ENCODE results near the gene TST.

TST gene

GRCh38 chr22:37018086-37018814 lies 997 bp downstream of the TST start:
- Histone ChIP-seq H3K4me3 (IDR thresholded peaks at IDR 0.05; ENCODE audit: insufficient read depth, low read depth, low read length) (no peak overlapping the region), H3K79me2 (ENCODE audit: insufficient read depth, low read depth) (no peaks in the 10 kb centered on the region), H3K27ac (no peak overlapping the region), H3K4me2 (peak overlapping the region; percentile 48; the same call in 1 of the 2 replicates), H3K27me3 (ENCODE audit: insufficient read depth, low read depth) (no peaks in the 10 kb centered on the region), H3K36me3 (ENCODE audit: insufficient read depth) (no peaks in the 10 kb centered on the region), H3K9ac (no peak overlapping the region), H2AFZ (ENCODE audit: low read depth) (no peak overlapping the region), H3K4me1 (ENCODE audit: low read depth, poor library complexity, severe bottlenecking) (peaks cover 17% of the 10 kb centered on the region), H4K20me1 (ENCODE audit: insufficient read depth) (no peaks in the 10 kb centered on the region)
- no peak for TF ChIP-seq CTCF (conservative IDR thresholded peaks at IDR 0.05; ENCODE audit: low read depth, low read length)

GRCh38 chr22:37017356-37017755 lies 1.9 kb downstream of the TST start:
- Histone ChIP-seq H3K4me2 (no peak overlapping the region), H3K9ac (no peak overlapping the region), H3K27me3 (ENCODE audit: insufficient read depth, low read depth) (no peaks in the 10 kb centered on the region), H3K36me3 (ENCODE audit: insufficient read depth) (no peaks in the 10 kb centered on the region), H2AFZ (ENCODE audit: low read depth) (no peak overlapping the region), H3K27ac (no peak overlapping the region), H4K20me1 (ENCODE audit: insufficient read depth) (no peaks in the 10 kb centered on the region), H3K4me1 (ENCODE audit: low read depth, poor library complexity, severe bottlenecking) (peaks cover 17% of the 10 kb centered on the region), H3K79me2 (ENCODE audit: insufficient read depth, low read depth) (no peaks in the 10 kb centered on the region), H3K4me3 (IDR thresholded peaks at IDR 0.05; ENCODE audit: insufficient read depth, low read depth, low read length) (no peak overlapping the region)
- no peak for TF ChIP-seq CTCF (conservative IDR thresholded peaks at IDR 0.05; ENCODE audit: low read depth, low read length)

- Histone ChIP-seq H3K4me3 (IDR thresholded peaks at IDR 0.05; ENCODE audit: insufficient read depth, low read depth, low read length) (no peak overlapping the region), H2AFZ (ENCODE audit: low read depth) (no peak overlapping the region)
Measured at GRCh38 chr22:37016134-37016910, 2.9 kb downstream of the TST start.

DNA sequence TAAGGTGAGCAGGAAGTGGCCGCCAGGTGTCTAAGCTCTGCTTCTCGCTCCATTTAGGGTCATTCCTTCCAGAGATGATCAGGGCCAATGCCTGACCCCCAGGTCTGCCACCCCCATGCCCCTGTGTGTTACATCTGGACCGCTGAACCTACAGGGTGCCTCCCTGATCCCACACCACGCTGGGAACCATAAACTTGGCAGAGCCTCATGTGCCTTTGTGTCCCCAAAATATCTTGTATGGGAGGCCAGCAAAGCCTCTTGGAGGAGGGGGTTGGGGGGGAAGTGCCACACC lies 3.7 kb downstream of the TST start:
- H3K4me1 ChIP-seq (ENCODE audit: low read depth, poor library complexity, severe bottlenecking), result peaks cover 3% of the 10 kb centered on the region
- H2AFZ ChIP-seq (ENCODE audit: low read depth), result no peak overlapping the region
- no peaks in the 10 kb centered on the region for H4K20me1 ChIP-seq (ENCODE audit: insufficient read depth)
- no peak overlapping the region for H3K4me3 ChIP-seq (IDR thresholded peaks at IDR 0.05; ENCODE audit: insufficient read depth, low read depth, low read length)
- H3K36me3 ChIP-seq (ENCODE audit: insufficient read depth), result no peaks in the 10 kb centered on the region
- no peak overlapping the region for H3K9ac ChIP-seq
- H3K4me2 ChIP-seq, result no peak overlapping the region
- no peak overlapping the region for H3K27ac ChIP-seq
- H3K79me2 ChIP-seq (ENCODE audit: insufficient read depth, low read depth), result no peaks in the 10 kb centered on the region
- no peak for TF ChIP-seq CTCF (conservative IDR thresholded peaks at IDR 0.05; ENCODE audit: low read depth, low read length)
- no peaks in the 10 kb centered on the region for H3K27me3 ChIP-seq (ENCODE audit: insufficient read depth, low read depth)

More at GRCh38 chr22:37016134-37016910, 2.9 kb downstream of the TST start:
- Histone ChIP-seq H3K4me2 (no peak overlapping the region), H3K9ac (no peak overlapping the region), H3K27me3 (ENCODE audit: insufficient read depth, low read depth) (no peaks in the 10 kb centered on the region), H3K27ac (no peak overlapping the region), H3K4me1 (ENCODE audit: low read depth, poor library complexity, severe bottlenecking) (peaks cover 11% of the 10 kb centered on the region), H3K79me2 (ENCODE audit: insufficient read depth, low read depth) (no peaks in the 10 kb centered on the region), H3K36me3 (ENCODE audit: insufficient read depth) (no peaks in the 10 kb centered on the region), H4K20me1 (ENCODE audit: insufficient read depth) (no peaks in the 10 kb centered on the region)
- TF ChIP-seq CTCF (conservative IDR thresholded peaks at IDR 0.05; ENCODE audit: low read depth, low read length), result no peak
